Measurements from ENCODE around the gene METTL26. TPM values are rescaled to one million over a fixed set of nuclear protein-coding genes. Genes with fewer than 3 reads are reported as not detected.

METTL26 gene
- total RNA-seq, 1 donor from 2014 or later = 91.4 TPM

DNA sequence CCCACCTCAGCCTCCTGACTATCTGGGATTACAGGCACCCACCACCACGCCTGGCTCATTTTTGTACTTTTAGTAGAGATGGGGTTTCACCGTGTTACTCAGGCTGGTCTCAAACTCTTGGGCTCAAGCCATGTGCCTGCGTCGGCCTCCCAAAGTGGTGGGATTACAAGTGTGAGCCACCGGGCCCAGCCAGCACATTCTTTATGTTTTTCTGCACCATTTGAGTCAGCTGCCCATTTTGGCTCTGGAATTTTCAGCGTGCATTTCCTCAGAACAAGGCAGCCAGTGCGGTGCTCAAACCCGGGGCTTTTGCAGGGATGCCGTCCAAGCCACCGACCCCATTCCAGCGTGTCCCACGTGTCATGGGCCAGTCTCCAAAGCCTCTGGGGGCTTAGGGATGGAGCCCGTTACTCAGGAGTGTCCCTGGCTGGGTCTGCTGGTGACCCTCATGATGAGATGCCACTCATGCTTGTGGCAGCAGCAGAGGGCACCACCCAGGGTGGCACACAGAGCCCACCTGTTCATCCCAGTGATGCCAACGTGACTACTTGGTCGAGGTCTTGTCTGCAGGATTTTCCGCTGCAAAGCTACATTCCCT, 50.0 kb downstream of the METTL26 start:
- intact Hi-C loops (cut with micrococcal nuclease) = loop anchor here (5.0 kb wide), 2 partner anchors 204 to 1026 kb away; partner anchors contain the start of genes CRAMP1, IFT140 and PGAP6

GRCh38 chr16:585351-585750, 50.8 kb downstream of the METTL26 start:
- intact Hi-C loops (cut with micrococcal nuclease) = loop anchor here (5.0 kb wide), 2 partner anchors 203 to 1027 kb away; partner anchors contain the start of genes CRAMP1, IFT140 and PGAP6

Other genes starting within 250 kb of the METTL26 start
- 59.4 and 60.9 TPM in 2 replicates for gene NME4, start 239.1 kb downstream of the METTL26 start, total RNA-seq
- gene DECR2, start 234.4 kb downstream of the METTL26 start, total RNA-seq = 11.5 and 11.8 TPM in 2 replicates
- gene RAB11FIP3, start 210.7 kb downstream of the METTL26 start, total RNA-seq = 30.6 and 33.3 TPM in 2 replicates
- gene CAPN15, start 108.6 kb downstream of the METTL26 start, total RNA-seq = 87.2 and 89.0 TPM in 2 replicates
- gene PRR35, start 75.9 kb downstream of the METTL26 start, total RNA-seq = not detected in 2 replicates
- 1.4 and 1.5 TPM in 2 replicates for gene NHLRC4, start 69.3 kb downstream of the METTL26 start, total RNA-seq
- gene PIGQ, start 66.3 kb downstream of the METTL26 start, total RNA-seq = 43.3 and 45.7 TPM in 2 replicates
- 13.6 and 16.3 TPM in 2 replicates for gene RAB40C, start 46.2 kb downstream of the METTL26 start, total RNA-seq
- gene WFIKKN1, start 5.3 kb downstream of the METTL26 start, total RNA-seq = 0.75 and 0.77 TPM in 2 replicates
- gene MCRIP2, start 5.5 kb upstream of the METTL26 start, total RNA-seq = 24.5 and 32.0 TPM in 2 replicates
- gene WDR90, start 13.1 kb upstream of the METTL26 start, total RNA-seq = 85.1 and 86.7 TPM in 2 replicates
- 130 and 137 TPM in 2 replicates for gene RHOT2, start 31.8 kb upstream of the METTL26 start, total RNA-seq
- gene RHBDL1, start 39.4 kb upstream of the METTL26 start, total RNA-seq = 0.91 and 1.4 TPM in 2 replicates
- gene STUB1, start 44.1 kb upstream of the METTL26 start, total RNA-seq = 67.9 and 71.2 TPM in 2 replicates
- 37.2 and 41.3 TPM in 2 replicates for gene JMJD8, start 48.0 kb upstream of the METTL26 start, total RNA-seq
- 17.1 and 18.7 TPM in 2 replicates for gene WDR24, start 54.1 kb upstream of the METTL26 start, total RNA-seq
- 12.0 TPM in 2 replicates for gene FBXL16, start 69.5 kb upstream of the METTL26 start, total RNA-seq
- 10.3 and 10.8 TPM in 2 replicates for gene METRN, start 78.8 kb upstream of the METTL26 start, total RNA-seq
- 25.9 and 26.1 TPM in 2 replicates for gene ANTKMT, start 84.8 kb upstream of the METTL26 start, total RNA-seq
- gene CCDC78, start 90.1 kb upstream of the METTL26 start, total RNA-seq = 4.3 and 5.4 TPM in 2 replicates
- 5.9 and 8.5 TPM in 2 replicates for gene HAGHL, start 90.8 kb upstream of the METTL26 start, total RNA-seq
- gene CIAO3, start 104.7 kb upstream of the METTL26 start, total RNA-seq = 35.4 and 37.6 TPM in 2 replicates
- gene MSLN, start 124.4 kb upstream of the METTL26 start, total RNA-seq = 0.18 TPM in 1 of 2 replicates, not detected in the other
- gene RPUSD1, start 152.1 kb upstream of the METTL26 start, total RNA-seq = 34.8 TPM in 2 replicates
- 97.4 and 101 TPM in 2 replicates for gene CHTF18, start 152.3 kb upstream of the METTL26 start, total RNA-seq
- not detected in 2 replicates for gene GNG13, start 164.4 kb upstream of the METTL26 start, total RNA-seq

Data from T-helper 2 cell treated with Interferon-gamma antibody and Interleukin-4, amounts not matched to agents 100 ng/mL and 5 ng/mL, for 36 hours (primary cell).